ENCODE data around the gene WWC1. TPM values are rescaled to one million over a fixed set of nuclear protein-coding genes. Genes with fewer than 3 reads are reported as not detected.

Gene WWC1
- total RNA-seq, 1 experiment from 2014 or later: not detected

- Histone ChIP-seq H3K4me1 (no peaks in the 10 kb centered on the region), H3K4me3 (no peak overlapping the region), H3K27me3 (no peaks in the 10 kb centered on the region; the same call in 1 of the 2 replicates), H3K27ac (no peak overlapping the region), H3K36me3 (no peaks in the 10 kb centered on the region), H3K9me3 (replicated peaks) (no peaks in the 10 kb centered on the region)
- DNase-seq: no peak
Measured at GRCh38 chr5:168447808-168448207, 156.4 kb downstream of the WWC1 start.

GRCh38 chr5:168449166-168449565, 157.7 kb downstream of the WWC1 start:
- DNase-seq: no peak
- Histone ChIP-seq H3K4me3 (no peak overlapping the region), H3K36me3 (no peaks in the 10 kb centered on the region), H3K4me1 (no peaks in the 10 kb centered on the region), H3K27ac (no peak overlapping the region), H3K27me3 (no peaks in the 10 kb centered on the region; the same call in 1 of the 2 replicates), H3K9me3 (replicated peaks) (no peaks in the 10 kb centered on the region)

- Histone ChIP-seq H3K9me3 (replicated peaks) (no peaks in the 10 kb centered on the region), H3K4me3 (no peak overlapping the region), H3K27me3 (no peaks in the 10 kb centered on the region; the same call in 1 of the 2 replicates), H3K36me3 (no peaks in the 10 kb centered on the region), H3K27ac (no peak overlapping the region), H3K4me1 (no peaks in the 10 kb centered on the region)
- DNase-seq: no peak
Measured at GRCh38 chr5:168451565-168451964, 160.1 kb downstream of the WWC1 start.

- Histone ChIP-seq H3K9me3 (replicated peaks) (no peaks in the 10 kb centered on the region), H3K4me1 (no peaks in the 10 kb centered on the region), H3K4me3 (no peak overlapping the region), H3K27ac (no peak overlapping the region), H3K36me3 (no peaks in the 10 kb centered on the region), H3K27me3 (no peaks in the 10 kb centered on the region; the same call in 1 of the 2 replicates)
- no peak for DNase-seq
Measured at GRCh38 chr5:168455201-168455600, 163.8 kb downstream of the WWC1 start.

- Histone ChIP-seq H3K4me1 (no peaks in the 10 kb centered on the region), H3K27ac (no peak overlapping the region)
Measured at GRCh38 chr5:168457542-168457941, 166.1 kb downstream of the WWC1 start.

GRCh38 chr5:168460606-168461005, 169.2 kb downstream of the WWC1 start:
- no peak overlapping the region for H3K4me3 ChIP-seq
- H3K9me3 ChIP-seq (replicated peaks): no peaks in the 10 kb centered on the region
- no peaks in the 10 kb centered on the region for H3K36me3 ChIP-seq
- DNase-seq: no peak
- H3K4me1 ChIP-seq: no peaks in the 10 kb centered on the region
- H3K27me3 ChIP-seq: peaks cover 5% of the 10 kb centered on the region; the same call in 1 of the 2 replicates
- H3K27ac ChIP-seq: no peak overlapping the region

More at GRCh38 chr5:168457542-168457941, 166.1 kb downstream of the WWC1 start:
- no peaks in the 10 kb centered on the region for H3K36me3 ChIP-seq
- H3K27me3 ChIP-seq: peaks cover 5% of the 10 kb centered on the region; the same call in 1 of the 2 replicates
- H3K4me3 ChIP-seq: no peak overlapping the region
- DNase-seq: no peak
- no peaks in the 10 kb centered on the region for H3K9me3 ChIP-seq (replicated peaks)

- DNase-seq: no peak
- H3K27ac ChIP-seq: no peak overlapping the region
- no peaks in the 10 kb centered on the region for H3K4me1 ChIP-seq
- H3K27me3 ChIP-seq: peaks cover 16% of the 10 kb centered on the region
- H3K4me3 ChIP-seq: no peak overlapping the region
- H3K9me3 ChIP-seq (replicated peaks): no peaks in the 10 kb centered on the region
- H3K36me3 ChIP-seq: no peaks in the 10 kb centered on the region
Measured at GRCh38 chr5:168463081-168463480, 171.6 kb downstream of the WWC1 start.

- Histone ChIP-seq H3K27ac (no peak overlapping the region), H3K4me3 (no peak overlapping the region), H3K27me3 (peaks cover 20% of the 10 kb centered on the region), H3K4me1 (peaks cover 6% of the 10 kb centered on the region; the same call in 1 of the 2 replicates), H3K36me3 (no peaks in the 10 kb centered on the region), H3K9me3 (replicated peaks) (no peaks in the 10 kb centered on the region)
- no peak for DNase-seq
Measured at GRCh38 chr5:168464214-168464613, 172.8 kb downstream of the WWC1 start.

- Histone ChIP-seq H3K27ac (no peak overlapping the region), H3K9me3 (replicated peaks) (no peaks in the 10 kb centered on the region), H3K27me3 (peaks cover 20% of the 10 kb centered on the region), H3K4me3 (no peak overlapping the region), H3K36me3 (no peaks in the 10 kb centered on the region), H3K4me1 (peaks cover 6% of the 10 kb centered on the region; the same call in 1 of the 2 replicates)
- DNase-seq: no peak
Measured at GRCh38 chr5:168464641-168465040, 173.2 kb downstream of the WWC1 start.

GRCh38 chr5:168467755-168468330, 176.4 kb downstream of the WWC1 start:
- H3K4me3 ChIP-seq: no peak overlapping the region
- peaks cover 23% of the 10 kb centered on the region for H3K4me1 ChIP-seq
- peak in 1 of 2 experiments; percentile 25 for DNase-seq
- H3K27ac ChIP-seq: no peak overlapping the region
- H3K9me3 ChIP-seq (replicated peaks): no peaks in the 10 kb centered on the region
- H3K27me3 ChIP-seq: peaks cover 16% of the 10 kb centered on the region
- no peaks in the 10 kb centered on the region for H3K36me3 ChIP-seq

GRCh38 chr5:168468836-168469235, 177.4 kb downstream of the WWC1 start:
- Histone ChIP-seq H3K4me1 (peaks cover 25% of the 10 kb centered on the region), H3K27me3 (peaks cover 16% of the 10 kb centered on the region), H3K4me3 (no peak overlapping the region), H3K27ac (no peak overlapping the region), H3K9me3 (replicated peaks) (no peaks in the 10 kb centered on the region), H3K36me3 (no peaks in the 10 kb centered on the region)
- DNase-seq: no peak

GRCh38 chr5:168469816-168470215, 178.4 kb downstream of the WWC1 start:
- no peaks in the 10 kb centered on the region for H3K36me3 ChIP-seq
- no peak overlapping the region for H3K4me3 ChIP-seq
- peaks cover 27% of the 10 kb centered on the region for H3K4me1 ChIP-seq
- H3K27me3 ChIP-seq: peaks cover 16% of the 10 kb centered on the region
- no peaks in the 10 kb centered on the region for H3K9me3 ChIP-seq (replicated peaks)
- no peak overlapping the region for H3K27ac ChIP-seq
- no peak for DNase-seq

- Histone ChIP-seq H3K4me1 (peaks cover 27% of the 10 kb centered on the region), H3K36me3 (no peaks in the 10 kb centered on the region), H3K9me3 (replicated peaks) (no peaks in the 10 kb centered on the region), H3K27ac (peak overlapping the region; percentile 52; the same call in 1 of the 2 replicates), H3K27me3 (peaks cover 11% of the 10 kb centered on the region), H3K4me3 (no peak overlapping the region)
- peak; percentile 38 to 42 for DNase-seq
Measured at GRCh38 chr5:168471785-168472184, 180.3 kb downstream of the WWC1 start.

- peak overlapping the region; percentile 52; the same call in 1 of the 2 replicates for H3K27ac ChIP-seq
- peak; percentile 75 to 88 for DNase-seq
Measured at GRCh38 chr5:168472329-168472728, 180.9 kb downstream of the WWC1 start.

GRCh38 chr5:168474319-168474718, 182.9 kb downstream of the WWC1 start:
- no peaks in the 10 kb centered on the region for H3K36me3 ChIP-seq
- H3K4me1 ChIP-seq: peaks cover 23% of the 10 kb centered on the region
- H3K27ac ChIP-seq: no peak overlapping the region
- H3K27me3 ChIP-seq: no peaks in the 10 kb centered on the region; the same call in 1 of the 2 replicates
- no peaks in the 10 kb centered on the region for H3K9me3 ChIP-seq (replicated peaks)
- H3K4me3 ChIP-seq: no peak overlapping the region
- no peak for DNase-seq

More at GRCh38 chr5:168472329-168472728, 180.9 kb downstream of the WWC1 start:
- Histone ChIP-seq H3K4me3 (no peak overlapping the region), H3K4me1 (peaks cover 28% of the 10 kb centered on the region), H3K9me3 (replicated peaks) (no peaks in the 10 kb centered on the region), H3K27me3 (peaks cover 5% of the 10 kb centered on the region), H3K36me3 (no peaks in the 10 kb centered on the region)

GRCh38 chr5:168477060-168477459, 185.6 kb downstream of the WWC1 start:
- Histone ChIP-seq H3K4me3 (peak overlapping the region; percentile 20), H3K27ac (peak overlapping the region; percentile 2; the same call in 1 of the 2 replicates), H3K36me3 (no peaks in the 10 kb centered on the region), H3K4me1 (peaks cover 16% of the 10 kb centered on the region), H3K9me3 (replicated peaks) (no peaks in the 10 kb centered on the region), H3K27me3 (no peaks in the 10 kb centered on the region)
- peak; percentile 63 to 68 for DNase-seq

All from SJCRH30 (cell line).